Bronchial epithelial cell (primary cell): Measurements from ENCODE around the gene PIM1. TPM values are rescaled to one million over a fixed set of nuclear protein-coding genes. Genes with fewer than 3 reads are reported as not detected.
A peak's percentile ranks its signal among the peaks of the same experiment; 100 is the strongest.

ENCODE experiments used
- DNase-seq: peaks from one replicate; pipeline ENCODE4 v3.0.0-alpha.2; 2010; ENCODE audit warnings: low read depth
- FAIRE-seq: peaks from 2 replicates; lab custom pipeline; 2011; peaks lifted over from hg19 to GRCh38; lab: Jason Lieb, UNC
- H3K27me3 ChIP-seq: 2 replicates; pipeline ENCODE4 v1.5.1; 2011; ENCODE audit warnings: low read length; ENCODE audit not compliant: control insufficient read depth, insufficient read depth
- H3K36me3 ChIP-seq: 2 replicates; pipeline ENCODE4 v1.5.1; 2011; ENCODE audit warnings: low read length; ENCODE audit not compliant: control insufficient read depth, insufficient read depth
- H3K4me3 ChIP-seq: 2 replicates; pipeline ENCODE4 v1.5.1; 2011; ENCODE audit warnings: mild to moderate bottlenecking, low read depth, low read length, control low read depth
- CTCF ChIP-seq: IDR thresholded peaks from 2 replicates; pipeline ENCODE4 v1.5.1; 2011; ENCODE audit warnings: mild to moderate bottlenecking, moderate library complexity, low read length, control low read depth, inconsistent platforms; ENCODE audit not compliant: insufficient read depth, severe bottlenecking
- total RNA-seq: library from RNA; depleted of rRNA; stranded (reverse); fragments of >200 nt; gene quantifications from 2 replicates; pipeline ENCODE4 v1.2.1, GENCODE V29; 2014

Gene PIM1
- total RNA-seq, 1 donor from 2014 or later = 29.2 TPM

GRCh38 chr6:37221585-37222124, 51.7 kb downstream of the PIM1 start:
- no peaks in the 10 kb centered on the region for H3K27me3 ChIP-seq
- no peak for FAIRE-seq
- no peak for TF ChIP-seq CTCF

GRCh38 chr6:37222125-37222967, 52.4 kb downstream of the PIM1 start:
- H3K27me3 ChIP-seq = no peaks in the 10 kb centered on the region
- TF ChIP-seq CTCF = no peak
- FAIRE-seq = no peak
- DNase-seq = peak; percentile 90
- H3K4me3 ChIP-seq = peak overlapping the region; percentile 44
- no peaks in the 10 kb centered on the region for H3K36me3 ChIP-seq

More at GRCh38 chr6:37221585-37222124, 51.7 kb downstream of the PIM1 start:
- Histone ChIP-seq H3K4me3 (peak overlapping the region; percentile 44), H3K36me3 (no peaks in the 10 kb centered on the region)
- DNase-seq = no peak

- Histone ChIP-seq H3K36me3 (no peaks in the 10 kb centered on the region), H3K4me3 (peak overlapping the region; percentile 44), H3K27me3 (no peaks in the 10 kb centered on the region)
- no peak for TF ChIP-seq CTCF
- DNase-seq (no peak), FAIRE-seq (no peak)
These were observed 53.0 kb downstream of the PIM1 start for GRCh38 chr6:37222992-37223391.

Other genes starting within 250 kb of the PIM1 start
- gene PI16, start 215.4 kb upstream of the PIM1 start, total RNA-seq = not detected in 2 replicates
- gene MTCH1, start 184.0 kb upstream of the PIM1 start, total RNA-seq = 138 and 156 TPM in 2 replicates
- under 0.01 and 0.26 TPM in 2 replicates for gene FGD2, start 164.5 kb upstream of the PIM1 start, total RNA-seq
- gene TBC1D22B, start 87.6 kb downstream of the PIM1 start, total RNA-seq = 4.7 and 6.7 TPM in 2 replicates
- 0.26 and 0.38 TPM in 2 replicates for gene TMEM217, start 88.0 kb downstream of the PIM1 start, total RNA-seq
- 20.8 and 29.2 TPM in 2 replicates for gene RNF8, start 183.8 kb downstream of the PIM1 start, total RNA-seq